Thoracic aorta (tissue), 2 donors: ENCODE data around the gene CENPB. TPM values are rescaled to one million over a fixed set of nuclear protein-coding genes. Genes with fewer than 3 reads are reported as not detected.
"Not testable (repeated sequence)": the region's sequence is repeated elsewhere in the genome, so short reads cannot be mapped to it uniquely, and the experiment has no call there.

Experiments
- ATAC-seq: fragments of 150-250 bp; one replicate; pipeline ENCODE4 v1.8.0; 2017; ENCODE audit warnings: low read depth; ENCODE audit not compliant: insufficient number of reproducible peaks, low FRiP score
- DNase-seq: peaks from one replicate; pipeline ENCODE4 v3.0.0-alpha.2; 2020; ENCODE audit warnings: low spot score
- H3K27ac ChIP-seq, 2 donors: fragments of 200-600 bp; sonication (generic); 1 replicate in 1 of 2; 2 replicates in 1 of 2; pipeline ENCODE4 v1.5.1; 2016; ENCODE audit warnings: mild to moderate bottlenecking in 2 of 2, moderate library complexity in 2 of 2
- H3K27me3 ChIP-seq: fragments of 200-600 bp; sonication (generic); replicated peaks from 2 replicates; pipeline ENCODE4 v1.6.0; 2016; ENCODE audit warnings: mild to moderate bottlenecking; ENCODE audit not compliant: insufficient read depth
- H3K36me3 ChIP-seq: fragments of 200-600 bp; sonication (generic); one replicate; pipeline ENCODE4 v1.5.1; 2016
- H3K4me1 ChIP-seq, 2 donors: fragments of 200-600 bp; sonication (generic); 1 replicate in 1 of 2; 2 replicates in 1 of 2; pipeline versions ENCODE4 v1.5.1 to v1.6.0; 2016; ENCODE audit warnings: low read depth in 2 of 2, mild to moderate bottlenecking in 1 of 2; ENCODE audit not compliant: control insufficient read depth in 1 of 2
- H3K4me3 ChIP-seq: fragments of 200-600 bp; sonication (generic); 2 replicates; pipeline ENCODE4 v1.5.1; 2016; ENCODE audit warnings: mild to moderate bottlenecking
- H3K9me3 ChIP-seq: fragments of 200-600 bp; sonication (generic); 2 replicates; pipeline ENCODE4 v1.5.1; 2016
- total RNA-seq, 2 donors: library from RNA; depleted of rRNA; stranded (reverse); fragments of >200 nt; gene quantifications; one replicate each; pipeline versions ENCODE4 v1.1.0 to v1.2.3, GENCODE V29; 2016
- TF ChIP-seq, protein P1 (sequence below): fragments of 200-600 bp; sonication (generic); IDR thresholded peaks from one replicate; pipeline ENCODE4 v1.5.1; 2019; ENCODE audit warnings: antibody characterized with exemption

Gene CENPB, protein sequence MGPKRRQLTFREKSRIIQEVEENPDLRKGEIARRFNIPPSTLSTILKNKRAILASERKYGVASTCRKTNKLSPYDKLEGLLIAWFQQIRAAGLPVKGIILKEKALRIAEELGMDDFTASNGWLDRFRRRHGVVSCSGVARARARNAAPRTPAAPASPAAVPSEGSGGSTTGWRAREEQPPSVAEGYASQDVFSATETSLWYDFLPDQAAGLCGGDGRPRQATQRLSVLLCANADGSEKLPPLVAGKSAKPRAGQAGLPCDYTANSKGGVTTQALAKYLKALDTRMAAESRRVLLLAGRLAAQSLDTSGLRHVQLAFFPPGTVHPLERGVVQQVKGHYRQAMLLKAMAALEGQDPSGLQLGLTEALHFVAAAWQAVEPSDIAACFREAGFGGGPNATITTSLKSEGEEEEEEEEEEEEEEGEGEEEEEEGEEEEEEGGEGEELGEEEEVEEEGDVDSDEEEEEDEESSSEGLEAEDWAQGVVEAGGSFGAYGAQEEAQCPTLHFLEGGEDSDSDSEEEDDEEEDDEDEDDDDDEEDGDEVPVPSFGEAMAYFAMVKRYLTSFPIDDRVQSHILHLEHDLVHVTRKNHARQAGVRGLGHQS
- total RNA-seq = 100 to 1,000 TPM in 1 of 2 donors, 10 to 100 TPM in 1; 97.2 to 114 TPM

DNA sequence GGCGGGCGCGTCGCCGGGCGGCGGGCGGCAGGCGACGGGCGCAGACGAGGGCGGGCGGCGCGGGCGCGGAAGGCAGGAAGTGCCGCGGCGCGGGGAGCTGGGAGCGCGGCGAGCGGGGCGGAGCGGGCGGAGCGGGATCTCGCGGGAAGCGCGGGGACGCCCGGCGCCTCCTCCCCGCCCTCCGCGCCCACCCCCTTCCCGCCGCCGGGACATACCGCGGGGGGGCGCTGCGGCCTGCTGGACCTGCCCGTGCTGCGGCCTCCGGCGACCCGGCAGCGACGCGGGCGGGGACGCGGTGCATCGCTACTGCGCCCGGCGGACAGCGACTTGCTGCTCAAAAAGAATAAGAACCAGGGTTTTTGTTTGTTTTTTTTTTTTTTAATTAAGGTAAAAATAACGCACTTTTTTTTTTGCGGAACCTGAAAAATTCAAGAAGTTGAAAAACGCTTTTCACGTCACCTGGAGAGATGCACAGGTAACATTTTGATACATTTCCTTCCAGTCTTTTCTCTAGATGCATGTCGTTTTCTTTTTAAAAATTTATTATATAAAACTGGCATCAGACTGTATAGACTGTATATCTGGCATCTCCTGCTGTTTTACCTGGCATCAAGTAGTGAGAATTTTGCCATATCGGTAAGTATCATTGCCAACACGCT lies at the start of gene CENPB:
Gene CENPB (minus strand): TSS at position 76 of the 659 bp plus-strand sequence. CDS start 257 bp downstream, outside the sequence.
- Histone ChIP-seq H3K9me3 (no peaks in the 10 kb centered on the region), H3K27me3 (no peaks in the 10 kb centered on the region), H3K27ac (peak within 1 kb of the TSS; percentile 69 to 79), H3K4me3 (peak within 1 kb of the TSS; percentile 83), H3K36me3 (no peaks in the 10 kb centered on the region), H3K4me1 (peaks cover 26 to 35% of the 10 kb centered on the region in 2 donors)
- DNase-seq (no peak), ATAC-seq (peak; percentile 71)
- TF ChIP-seq, protein P1, sequence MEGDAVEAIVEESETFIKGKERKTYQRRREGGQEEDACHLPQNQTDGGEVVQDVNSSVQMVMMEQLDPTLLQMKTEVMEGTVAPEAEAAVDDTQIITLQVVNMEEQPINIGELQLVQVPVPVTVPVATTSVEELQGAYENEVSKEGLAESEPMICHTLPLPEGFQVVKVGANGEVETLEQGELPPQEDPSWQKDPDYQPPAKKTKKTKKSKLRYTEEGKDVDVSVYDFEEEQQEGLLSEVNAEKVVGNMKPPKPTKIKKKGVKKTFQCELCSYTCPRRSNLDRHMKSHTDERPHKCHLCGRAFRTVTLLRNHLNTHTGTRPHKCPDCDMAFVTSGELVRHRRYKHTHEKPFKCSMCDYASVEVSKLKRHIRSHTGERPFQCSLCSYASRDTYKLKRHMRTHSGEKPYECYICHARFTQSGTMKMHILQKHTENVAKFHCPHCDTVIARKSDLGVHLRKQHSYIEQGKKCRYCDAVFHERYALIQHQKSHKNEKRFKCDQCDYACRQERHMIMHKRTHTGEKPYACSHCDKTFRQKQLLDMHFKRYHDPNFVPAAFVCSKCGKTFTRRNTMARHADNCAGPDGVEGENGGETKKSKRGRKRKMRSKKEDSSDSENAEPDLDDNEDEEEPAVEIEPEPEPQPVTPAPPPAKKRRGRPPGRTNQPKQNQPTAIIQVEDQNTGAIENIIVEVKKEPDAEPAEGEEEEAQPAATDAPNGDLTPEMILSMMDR = peak; percentile 72

DNA sequence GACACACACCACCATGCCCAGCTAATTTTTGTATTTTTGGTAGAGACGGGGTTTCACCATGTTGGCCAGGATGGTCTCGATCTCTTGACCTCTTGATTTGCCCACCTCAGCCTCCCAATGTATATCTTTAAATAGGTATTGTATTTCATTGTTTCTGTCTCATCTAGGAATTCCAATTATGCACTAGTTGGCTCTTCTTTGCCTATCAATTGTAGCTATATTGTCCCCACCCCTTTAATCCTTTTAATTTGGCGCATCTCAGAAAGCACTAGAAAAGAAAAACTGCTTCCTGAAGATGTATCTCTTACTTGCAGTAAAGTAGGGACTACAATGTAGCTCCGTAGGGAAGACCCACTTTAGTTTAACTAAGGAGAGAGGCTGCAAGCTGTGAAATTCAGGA lies 49.6 kb upstream of the CENPB start:
- ATAC-seq (no peak), DNase-seq (no peak)
- TF ChIP-seq, protein P1 = no peak
- no peaks in the 10 kb centered on the region for H3K27me3 ChIP-seq
- H3K36me3 ChIP-seq = no peaks in the 10 kb centered on the region
- H3K4me3 ChIP-seq = no peak overlapping the region
- no peak overlapping the region for H3K27ac ChIP-seq
- no peaks in the 10 kb centered on the region for H3K4me1 ChIP-seq
- H3K9me3 ChIP-seq = no peaks in the 10 kb centered on the region

DNA sequence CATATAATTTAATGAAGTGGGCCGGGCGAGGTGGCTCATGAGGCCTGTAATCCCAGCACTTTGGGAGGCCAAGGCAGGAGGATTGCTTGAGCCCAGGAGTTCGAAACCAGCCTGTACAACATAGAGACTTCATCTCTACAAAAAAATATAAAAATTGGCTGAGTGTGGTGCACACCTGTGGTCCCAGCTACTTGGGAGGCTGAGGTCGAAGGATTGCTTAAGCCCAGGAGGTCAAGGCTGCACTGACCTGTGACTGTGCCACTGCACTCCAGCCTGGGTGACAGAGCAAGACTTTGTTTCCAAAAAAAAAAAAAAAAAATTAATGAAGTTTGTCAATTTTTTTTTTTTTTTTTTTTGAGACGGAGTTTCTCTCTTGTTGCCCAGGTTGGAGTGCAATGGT lies 43.4 kb upstream of the CENPB start:
- DNase-seq, H3K4me1 ChIP-seq, H3K4me3 ChIP-seq, H3K27ac ChIP-seq, ATAC-seq, H3K36me3 ChIP-seq, H3K9me3 ChIP-seq, H3K27me3 ChIP-seq: not testable (repeated sequence)

DNA sequence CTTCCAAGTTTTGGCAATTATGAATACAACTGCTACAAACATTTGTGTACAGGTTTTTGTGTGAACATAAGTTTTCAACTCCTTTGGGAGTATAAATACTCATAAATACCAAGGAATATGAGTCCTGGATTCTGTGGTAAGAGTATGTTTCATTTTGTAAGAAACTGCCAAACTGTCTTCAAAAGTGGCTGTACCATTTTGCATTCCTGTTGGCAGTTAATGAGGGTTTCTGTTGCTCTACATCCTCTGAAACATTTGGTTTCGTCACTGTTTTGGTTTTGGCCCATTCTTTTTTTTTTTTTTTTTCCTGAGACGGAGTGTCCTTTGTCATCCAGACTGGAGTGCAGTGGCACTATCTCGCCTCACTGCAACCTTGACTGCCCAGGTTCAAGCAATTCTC lies 42.3 kb upstream of the CENPB start:
- DNase-seq (no peak), ATAC-seq (no peak)
- no peaks in the 10 kb centered on the region for H3K9me3 ChIP-seq
- H3K27ac ChIP-seq = no peak overlapping the region
- peaks cover 13% of the 10 kb centered on the region for H3K36me3 ChIP-seq
- TF ChIP-seq, protein P1 = no peak
- no peaks in the 10 kb centered on the region for H3K27me3 ChIP-seq
- no peak overlapping the region for H3K4me3 ChIP-seq
- H3K4me1 ChIP-seq = no peaks in the 10 kb centered on the region

DNA sequence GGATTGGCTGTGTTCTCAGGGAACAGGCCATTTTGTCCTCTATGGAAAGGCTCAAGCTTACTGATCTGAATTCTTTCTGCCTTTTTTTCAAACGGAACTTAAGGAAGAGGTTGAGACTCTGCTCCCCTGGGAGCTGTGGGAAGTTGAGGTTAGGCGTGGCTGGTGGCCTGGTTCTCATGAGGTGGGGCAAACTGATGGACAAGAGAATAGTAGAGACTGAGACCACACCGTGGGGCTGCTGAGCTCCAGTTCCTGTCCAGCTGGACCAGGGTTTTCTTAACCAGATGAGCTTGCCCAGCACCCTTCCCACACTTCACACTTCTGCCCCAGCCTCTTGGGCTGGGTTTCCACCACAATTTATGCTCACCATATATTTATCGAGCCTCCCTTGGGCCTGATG lies 39.9 kb upstream of the CENPB start:
- DNase-seq = no peak
- Histone ChIP-seq H3K27me3 (no peaks in the 10 kb centered on the region), H3K9me3 (no peaks in the 10 kb centered on the region), H3K27ac (no peak overlapping the region), H3K36me3 (peaks cover 24% of the 10 kb centered on the region), H3K4me1 (peaks cover 0 to 2% of the 10 kb centered on the region in 2 donors), H3K4me3 (no peak overlapping the region)
- TF ChIP-seq, protein P1 = no peak
- ATAC-seq = no peak
